Astrocyte (in vitro differentiated cells and primary cell): ENCODE measurements around the gene TCHH.

Source experiments
- CTCF ChIP-seq: IDR thresholded peaks from 2 replicates; pipeline ENCODE4 v1.5.1; 2011; ENCODE audit warnings: low read depth, mild to moderate bottlenecking, inconsistent platforms, low read length, moderate library complexity; ENCODE audit not compliant: insufficient read depth
- EZH2 ChIP-seq: IDR thresholded peaks from 2 replicates; pipeline ENCODE4 v1.6.1; 2012; ENCODE audit warnings: mild to moderate bottlenecking, low read length, inconsistent platforms; ENCODE audit not compliant: insufficient read depth

GRCh38 chr1:152086760-152087159 is 28.5 kb downstream of the TCHH start:
- TF ChIP-seq CTCF (no peak), EZH2 (no peak)
